ENCODE measurements around the gene ADAMTSL2. TPM values are rescaled to one million over a fixed set of nuclear protein-coding genes. Genes with fewer than 3 reads are reported as not detected.

The ADAMTSL2 gene
- polyA plus RNA-seq, 1 of the 3 experiments (the other 2 are of a cell fraction), result 0.21 TPM

- POLR2A ChIA-PET, result interaction anchor here (0.9 kb wide), 1 partner anchor 30 kb away, joined by 3 read pairs; no protein-coding TSS in a partner anchor
- Histone ChIP-seq H3K9ac (no peak overlapping the region), H3K4me2 (no peak overlapping the region), H4K20me1 (ENCODE audit: insufficient read depth) (no peaks in the 10 kb centered on the region), H3K4me1 (ENCODE audit: control insufficient read depth in 1 of 2, insufficient read depth in 2 of 2, low read depth in 1 of 2, low read length in 1 of 2) (peaks cover 0 to 58% of the 10 kb centered on the region in 2 experiments; a peak in 2 of 4 replicates), H3F3A (replicated peaks; ENCODE audit: insufficient read depth) (no peaks in the 10 kb centered on the region), H2AFZ (ENCODE audit: low read depth) (no peak overlapping the region), H3K27me3 (ENCODE audit: insufficient read depth) (0 out of 2 replicates have a peak, but pooled peaks cover 10% of the 10 kb centered on the region), H3K27ac (ENCODE audit: low read depth in 2 of 2, low read length in 1 of 2) (no peak overlapping the region), H3K36me3 (replicated peaks in 1 of 2; ENCODE audit: control insufficient read depth in 1 of 2, insufficient read depth in 2 of 2, low read length in 1 of 2) (no peaks in the 10 kb centered on the region), H3K9me2 (no peaks in the 10 kb centered on the region), H3K79me2 (ENCODE audit: insufficient read depth) (no peaks in the 10 kb centered on the region), H3K4me3 (ENCODE audit: low read depth in 2 of 2, low read length in 1 of 2) (no peak overlapping the region), H3K9me3 (no peaks in the 10 kb centered on the region)
- TF ChIP-seq NFIC (IDR thresholded peaks at IDR 0.05; ENCODE audit: borderline replicate concordance), result no peak
- no peak for TF ChIP-seq RXRA (IDR thresholded peaks at IDR 0.05; ENCODE audit: borderline replicate concordance, low read depth)
- no peak for TF ChIP-seq TAF1 (IDR thresholded peaks at IDR 0.05; ENCODE audit: borderline replicate concordance, low read depth, low read length)
- TF ChIP-seq, protein P1, sequence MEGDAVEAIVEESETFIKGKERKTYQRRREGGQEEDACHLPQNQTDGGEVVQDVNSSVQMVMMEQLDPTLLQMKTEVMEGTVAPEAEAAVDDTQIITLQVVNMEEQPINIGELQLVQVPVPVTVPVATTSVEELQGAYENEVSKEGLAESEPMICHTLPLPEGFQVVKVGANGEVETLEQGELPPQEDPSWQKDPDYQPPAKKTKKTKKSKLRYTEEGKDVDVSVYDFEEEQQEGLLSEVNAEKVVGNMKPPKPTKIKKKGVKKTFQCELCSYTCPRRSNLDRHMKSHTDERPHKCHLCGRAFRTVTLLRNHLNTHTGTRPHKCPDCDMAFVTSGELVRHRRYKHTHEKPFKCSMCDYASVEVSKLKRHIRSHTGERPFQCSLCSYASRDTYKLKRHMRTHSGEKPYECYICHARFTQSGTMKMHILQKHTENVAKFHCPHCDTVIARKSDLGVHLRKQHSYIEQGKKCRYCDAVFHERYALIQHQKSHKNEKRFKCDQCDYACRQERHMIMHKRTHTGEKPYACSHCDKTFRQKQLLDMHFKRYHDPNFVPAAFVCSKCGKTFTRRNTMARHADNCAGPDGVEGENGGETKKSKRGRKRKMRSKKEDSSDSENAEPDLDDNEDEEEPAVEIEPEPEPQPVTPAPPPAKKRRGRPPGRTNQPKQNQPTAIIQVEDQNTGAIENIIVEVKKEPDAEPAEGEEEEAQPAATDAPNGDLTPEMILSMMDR (IDR thresholded peaks at IDR 0.05), result no peak
- TF ChIP-seq, protein P2, sequence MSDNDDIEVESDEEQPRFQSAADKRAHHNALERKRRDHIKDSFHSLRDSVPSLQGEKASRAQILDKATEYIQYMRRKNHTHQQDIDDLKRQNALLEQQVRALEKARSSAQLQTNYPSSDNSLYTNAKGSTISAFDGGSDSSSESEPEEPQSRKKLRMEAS (IDR thresholded peaks at IDR 0.05; ENCODE audit: low read depth), result no peak
- no peak for TF ChIP-seq FOXJ3 (CRISPR knock-in tag; IDR thresholded peaks at IDR 0.05)
- TF ChIP-seq CHD2 (IDR thresholded peaks at IDR 0.05; ENCODE audit: low read length, partially characterized antibody), result no peak
- TF ChIP-seq SIN3A (IDR thresholded peaks at IDR 0.05; ENCODE audit: borderline replicate concordance, low read depth, low read length), result no peak
- no peak for TF ChIP-seq TCF12 (IDR thresholded peaks at IDR 0.05)
- TF ChIP-seq RCOR1 (IDR thresholded peaks at IDR 0.05; ENCODE audit: low read length), result no peak
- no peak for TF ChIP-seq MEF2A (IDR thresholded peaks at IDR 0.05; ENCODE audit: borderline replicate concordance, low read depth)
- no peak for TF ChIP-seq EZH2phosphoT487 (IDR thresholded peaks at IDR 0.05; ENCODE audit: borderline replicate concordance, low read depth)
- DNase-seq, result no peak
- WGBS (ENCODE audit: low lambda C conversion rate), result 43% methylated on average over 1 of the region's 14 CpGs
- CTCF ChIA-PET, result interaction anchor here (0.6 kb wide), 1 partner anchor 26 kb away, joined by 3 read pairs; no protein-coding TSS in a partner anchor
These were observed 31.9 kb downstream of the ADAMTSL2 start for GRCh38 chr9:133566382-133566781.

- DNase-seq, result no peak
- no peaks in the 10 kb centered on the region for H3K9me2 ChIP-seq
- H3F3A ChIP-seq (replicated peaks; ENCODE audit: insufficient read depth), result no peaks in the 10 kb centered on the region
- H3K27ac ChIP-seq (ENCODE audit: low read depth in 2 of 2, low read length in 1 of 2), result no peak overlapping the region; a peak in 1 of 4 replicates
- CTCF ChIA-PET, result interaction anchor here (0.6 kb wide), 1 partner anchor 26 kb away, joined by 3 read pairs; no protein-coding TSS in a partner anchor
- 0 out of 2 replicates have a peak, but pooled peaks cover 10% of the 10 kb centered on the region for H3K27me3 ChIP-seq (ENCODE audit: insufficient read depth)
- no peak overlapping the region for H3K4me3 ChIP-seq (ENCODE audit: low read depth in 2 of 2, low read length in 1 of 2)
- H3K4me2 ChIP-seq, result no peak overlapping the region
- H3K79me2 ChIP-seq (ENCODE audit: insufficient read depth), result no peaks in the 10 kb centered on the region
- H3K9me3 ChIP-seq, result no peaks in the 10 kb centered on the region
- H4K20me1 ChIP-seq (ENCODE audit: insufficient read depth), result no peaks in the 10 kb centered on the region
- no peaks in the 10 kb centered on the region for H3K36me3 ChIP-seq (replicated peaks in 1 of 2; ENCODE audit: control insufficient read depth in 1 of 2, insufficient read depth in 2 of 2, low read length in 1 of 2)
- no peak overlapping the region for H2AFZ ChIP-seq (ENCODE audit: low read depth)
- POLR2A ChIA-PET, result interaction anchor here (0.9 kb wide), 1 partner anchor 30 kb away, joined by 3 read pairs; no protein-coding TSS in a partner anchor
- WGBS (ENCODE audit: low lambda C conversion rate), result 83% methylated on average over 10 of the region's 17 CpGs
- no peak overlapping the region for H3K9ac ChIP-seq
- H3K4me1 ChIP-seq (ENCODE audit: control insufficient read depth in 1 of 2, insufficient read depth in 2 of 2, low read depth in 1 of 2, low read length in 1 of 2), result peaks cover 0 to 63% of the 10 kb centered on the region in 2 experiments; a peak in 2 of 4 replicates
- TF ChIP-seq CHD2 (IDR thresholded peaks at IDR 0.05; ENCODE audit: low read length, partially characterized antibody), result no peak
- no peak for TF ChIP-seq EZH2phosphoT487 (IDR thresholded peaks at IDR 0.05; ENCODE audit: borderline replicate concordance, low read depth)
- TF ChIP-seq SMC3 (IDR thresholded peaks at IDR 0.05; ENCODE audit: low read depth, low read length), result no peak
- TF ChIP-seq ELF1 (IDR thresholded peaks at IDR 0.05), result no peak
- TF ChIP-seq, protein P3, sequence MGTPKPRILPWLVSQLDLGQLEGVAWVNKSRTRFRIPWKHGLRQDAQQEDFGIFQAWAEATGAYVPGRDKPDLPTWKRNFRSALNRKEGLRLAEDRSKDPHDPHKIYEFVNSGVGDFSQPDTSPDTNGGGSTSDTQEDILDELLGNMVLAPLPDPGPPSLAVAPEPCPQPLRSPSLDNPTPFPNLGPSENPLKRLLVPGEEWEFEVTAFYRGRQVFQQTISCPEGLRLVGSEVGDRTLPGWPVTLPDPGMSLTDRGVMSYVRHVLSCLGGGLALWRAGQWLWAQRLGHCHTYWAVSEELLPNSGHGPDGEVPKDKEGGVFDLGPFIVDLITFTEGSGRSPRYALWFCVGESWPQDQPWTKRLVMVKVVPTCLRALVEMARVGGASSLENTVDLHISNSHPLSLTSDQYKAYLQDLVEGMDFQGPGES (IDR thresholded peaks at IDR 0.05; ENCODE audit: low read depth, low read length), result no peak
- TF ChIP-seq RCOR1 (IDR thresholded peaks at IDR 0.05; ENCODE audit: low read length), result no peak
- no peak for TF ChIP-seq GABPA (IDR thresholded peaks at IDR 0.05; ENCODE audit: low read depth)
- TF ChIP-seq TCF12 (IDR thresholded peaks at IDR 0.05), result no peak
- TF ChIP-seq RXRA (IDR thresholded peaks at IDR 0.05; ENCODE audit: borderline replicate concordance, low read depth), result no peak
- TF ChIP-seq FOXJ3 (CRISPR knock-in tag; IDR thresholded peaks at IDR 0.05), result no peak
- TF ChIP-seq SIN3A (IDR thresholded peaks at IDR 0.05; ENCODE audit: borderline replicate concordance, low read depth, low read length), result no peak
- TF ChIP-seq, protein P4, sequence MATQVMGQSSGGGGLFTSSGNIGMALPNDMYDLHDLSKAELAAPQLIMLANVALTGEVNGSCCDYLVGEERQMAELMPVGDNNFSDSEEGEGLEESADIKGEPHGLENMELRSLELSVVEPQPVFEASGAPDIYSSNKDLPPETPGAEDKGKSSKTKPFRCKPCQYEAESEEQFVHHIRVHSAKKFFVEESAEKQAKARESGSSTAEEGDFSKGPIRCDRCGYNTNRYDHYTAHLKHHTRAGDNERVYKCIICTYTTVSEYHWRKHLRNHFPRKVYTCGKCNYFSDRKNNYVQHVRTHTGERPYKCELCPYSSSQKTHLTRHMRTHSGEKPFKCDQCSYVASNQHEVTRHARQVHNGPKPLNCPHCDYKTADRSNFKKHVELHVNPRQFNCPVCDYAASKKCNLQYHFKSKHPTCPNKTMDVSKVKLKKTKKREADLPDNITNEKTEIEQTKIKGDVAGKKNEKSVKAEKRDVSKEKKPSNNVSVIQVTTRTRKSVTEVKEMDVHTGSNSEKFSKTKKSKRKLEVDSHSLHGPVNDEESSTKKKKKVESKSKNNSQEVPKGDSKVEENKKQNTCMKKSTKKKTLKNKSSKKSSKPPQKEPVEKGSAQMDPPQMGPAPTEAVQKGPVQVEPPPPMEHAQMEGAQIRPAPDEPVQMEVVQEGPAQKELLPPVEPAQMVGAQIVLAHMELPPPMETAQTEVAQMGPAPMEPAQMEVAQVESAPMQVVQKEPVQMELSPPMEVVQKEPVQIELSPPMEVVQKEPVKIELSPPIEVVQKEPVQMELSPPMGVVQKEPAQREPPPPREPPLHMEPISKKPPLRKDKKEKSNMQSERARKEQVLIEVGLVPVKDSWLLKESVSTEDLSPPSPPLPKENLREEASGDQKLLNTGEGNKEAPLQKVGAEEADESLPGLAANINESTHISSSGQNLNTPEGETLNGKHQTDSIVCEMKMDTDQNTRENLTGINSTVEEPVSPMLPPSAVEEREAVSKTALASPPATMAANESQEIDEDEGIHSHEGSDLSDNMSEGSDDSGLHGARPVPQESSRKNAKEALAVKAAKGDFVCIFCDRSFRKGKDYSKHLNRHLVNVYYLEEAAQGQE (IDR thresholded peaks at IDR 0.05; ENCODE audit: low read depth, low read length), result no peak
- no peak for TF ChIP-seq POLR2AphosphoS5 (IDR thresholded peaks at IDR 0.05; ENCODE audit: low read depth, low read length)
These were observed 32.3 kb downstream of the ADAMTSL2 start for GRCh38 chr9:133566817-133567216.

All from SK-N-SH (cell line).